Measurements from ENCODE around the gene PODXL2.

DNA sequence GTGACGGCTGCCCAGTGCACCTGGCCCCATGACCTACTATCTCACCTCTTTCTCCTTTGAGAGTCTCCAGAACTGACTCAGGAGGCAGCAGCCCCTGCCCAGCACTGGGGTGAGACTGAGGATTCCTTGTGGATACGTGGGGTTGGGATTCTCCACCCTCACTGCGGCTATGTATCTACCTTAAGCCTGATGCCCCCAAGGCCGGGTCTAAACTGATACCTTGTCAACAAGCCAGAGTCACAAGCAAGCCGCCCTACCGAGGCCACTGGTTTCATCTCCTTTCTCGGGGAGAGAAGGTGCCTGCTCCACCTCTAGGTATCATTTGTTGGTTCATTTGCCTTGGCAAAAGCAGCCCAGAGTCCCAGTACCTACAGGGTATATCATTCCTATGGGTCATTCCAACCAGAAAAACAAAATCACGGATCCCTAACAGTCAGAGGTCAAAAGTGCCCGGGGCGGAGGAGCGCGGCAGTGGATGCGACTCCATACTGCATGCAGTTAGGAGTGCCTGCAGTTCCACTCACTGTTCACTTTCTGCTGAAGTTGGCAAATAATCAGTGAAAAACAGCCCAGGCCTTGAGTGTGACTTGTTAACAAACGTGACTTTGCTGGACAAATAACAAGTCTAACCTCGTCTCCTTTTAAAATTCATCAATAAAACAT, 91.3 kb downstream of the PODXL2 start:
- TF ChIP-seq GATA2 (IDR thresholded peaks at IDR 0.05; ENCODE audit: low read depth, low read length) (no peak), GATA3 (IDR thresholded peaks at IDR 0.05; ENCODE audit: low read depth, low read length) (no peak)

Data from SH-SY5Y (cell line).